Right hindlimb (tissue), 1 donor: Measurements from ENCODE around the gene FXYD6.

Experiments used
- DNase-seq: peaks from one replicate; pipeline ENCODE4 v3.0.0-alpha.2; 2018

The FXYD6 gene

GRCh38 chr11:117828611-117829368, 47.7 kb downstream of the FXYD6 start:
- peak; percentile 41 for DNase-seq

DNA sequence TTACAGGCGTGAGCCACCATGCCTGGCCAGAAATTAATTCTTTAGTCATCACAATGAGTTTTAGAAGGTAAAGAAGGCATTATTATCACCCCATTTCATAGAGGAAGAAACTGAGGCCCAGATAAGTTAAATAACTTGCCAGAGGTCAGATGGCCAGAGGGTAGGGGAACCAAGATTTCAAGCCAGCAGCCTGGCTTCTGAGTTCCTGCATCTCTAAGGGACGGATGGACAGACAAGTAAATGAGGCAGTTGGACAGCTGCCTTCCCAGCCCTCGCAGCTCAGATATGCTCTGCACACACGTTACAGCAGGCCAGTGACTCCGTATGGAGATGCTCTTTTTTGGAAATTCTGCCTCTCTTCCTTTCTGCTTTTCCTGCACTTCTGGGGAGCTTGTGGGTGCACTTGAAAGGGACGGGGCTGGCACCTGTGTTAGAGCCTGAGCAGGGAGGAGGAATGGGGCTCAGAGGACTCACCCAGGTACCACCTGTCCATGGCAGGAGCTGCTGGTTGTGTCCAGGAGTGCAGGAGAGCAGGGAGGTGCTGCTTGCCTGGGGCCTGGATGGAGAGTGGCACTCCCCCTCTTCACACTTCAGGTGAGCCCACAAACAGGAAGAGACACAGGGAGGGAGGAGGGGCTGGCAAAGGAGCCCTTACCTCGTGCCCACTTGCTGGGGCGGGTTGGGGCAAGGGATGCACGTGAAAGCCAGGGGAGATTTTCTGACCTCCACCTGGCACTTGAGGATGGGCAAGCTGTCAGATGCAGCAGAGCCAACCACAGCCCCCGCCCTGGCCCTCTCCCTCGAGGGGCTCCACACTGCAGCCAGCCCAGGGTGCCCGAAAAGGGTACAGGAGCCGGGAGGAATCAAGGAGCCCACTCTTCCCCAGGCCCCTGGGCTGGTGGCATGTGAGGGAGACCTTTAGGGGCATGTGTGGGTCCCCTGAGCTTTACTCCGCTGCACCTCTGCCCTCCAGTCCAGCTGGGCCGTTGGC, 48.6 kb downstream of the FXYD6 start:
- peak; percentile 14 for DNase-seq

DNA sequence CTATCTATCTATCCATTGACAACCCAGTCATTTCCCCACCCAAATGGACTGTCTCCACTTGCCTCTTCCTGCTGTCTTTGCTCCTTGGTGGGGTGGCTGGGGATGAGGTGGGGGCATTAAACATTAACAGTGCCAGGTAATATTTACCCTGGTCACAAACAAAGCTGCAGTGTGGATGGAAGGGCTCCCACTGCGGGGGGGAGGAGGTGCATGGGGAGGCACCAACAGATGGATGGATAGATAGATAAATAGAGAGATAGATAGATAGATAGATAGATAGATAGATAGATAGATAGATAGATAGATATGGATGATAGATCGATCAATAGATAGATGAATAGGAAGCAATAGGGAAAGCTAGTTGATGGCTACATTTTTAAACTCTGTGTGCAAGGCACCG, 49.6 kb downstream of the FXYD6 start:
- DNase-seq: no peak

GRCh38 chr11:117826190-117826570, 50.3 kb downstream of the FXYD6 start:
- DNase-seq: peak; percentile 10

GRCh38 chr11:117825538-117826189, 50.8 kb downstream of the FXYD6 start:
- peak; percentile 14 for DNase-seq

DNA sequence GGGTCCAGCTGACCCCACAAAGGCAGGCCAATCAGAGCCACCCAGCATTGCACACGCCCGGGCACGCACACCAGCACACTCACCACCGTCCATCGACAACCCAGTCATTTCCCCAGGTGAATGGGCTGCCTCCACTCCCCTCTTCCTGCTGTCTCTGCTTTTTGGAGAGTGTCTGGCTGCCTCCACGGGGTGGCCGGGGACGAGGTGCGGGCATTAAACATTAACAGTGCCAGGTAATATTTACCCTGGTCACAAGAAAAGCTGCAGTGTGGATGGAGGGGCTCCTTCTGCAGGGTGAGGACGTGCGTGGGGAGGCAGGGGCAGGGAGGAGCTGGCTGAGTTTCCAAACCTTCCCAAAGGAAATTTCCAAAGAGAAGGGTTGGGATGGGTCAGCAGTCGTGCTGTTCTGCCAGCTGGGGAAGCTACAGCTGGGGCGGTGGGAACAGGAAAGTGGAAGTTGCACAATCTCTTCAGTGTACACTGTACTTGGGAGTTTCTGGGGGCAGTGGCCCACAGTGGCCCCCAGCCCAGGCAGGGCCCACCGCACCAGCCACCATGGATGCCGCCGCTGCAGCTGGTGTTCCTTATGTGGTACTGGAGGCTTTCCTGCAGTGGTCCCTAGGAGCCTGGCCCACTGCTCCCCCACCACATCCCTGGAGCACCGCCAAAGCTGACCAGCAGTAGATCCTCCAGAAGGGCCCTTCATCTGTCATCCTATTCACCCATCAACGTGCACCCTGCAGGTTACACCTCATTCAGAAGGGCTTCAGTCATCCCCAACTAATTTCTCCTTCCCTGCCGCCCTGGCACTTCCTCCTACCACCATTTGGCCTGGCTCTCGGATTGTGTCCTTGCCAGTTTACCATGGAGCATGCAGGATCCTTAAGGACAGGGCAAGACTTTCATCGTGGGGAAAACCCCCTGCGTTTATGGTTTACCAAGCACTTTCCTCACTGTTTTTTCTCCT, 51.6 kb downstream of the FXYD6 start, which contains the start of gene FXYD2:
Gene FXYD2 (minus strand): TSS at position 174 of the 967 bp plus-strand sequence. CDS start 66 bp downstream, at position 108.
- DNase-seq: peak; percentile 57

GRCh38 chr11:117823946-117824420, 52.5 kb downstream of the FXYD6 start:
- DNase-seq: peak; percentile 78

- peak; percentile 21 for DNase-seq
Observed at GRCh38 chr11:117823294-117823945, 53.0 kb downstream of the FXYD6 start.

GRCh38 chr11:117822074-117823033, 54.1 kb downstream of the FXYD6 start:
- DNase-seq: peak; percentile 41

- DNase-seq: peak; percentile 15
Observed at GRCh38 chr11:117821431-117821830, 55.0 kb downstream of the FXYD6 start.

DNA sequence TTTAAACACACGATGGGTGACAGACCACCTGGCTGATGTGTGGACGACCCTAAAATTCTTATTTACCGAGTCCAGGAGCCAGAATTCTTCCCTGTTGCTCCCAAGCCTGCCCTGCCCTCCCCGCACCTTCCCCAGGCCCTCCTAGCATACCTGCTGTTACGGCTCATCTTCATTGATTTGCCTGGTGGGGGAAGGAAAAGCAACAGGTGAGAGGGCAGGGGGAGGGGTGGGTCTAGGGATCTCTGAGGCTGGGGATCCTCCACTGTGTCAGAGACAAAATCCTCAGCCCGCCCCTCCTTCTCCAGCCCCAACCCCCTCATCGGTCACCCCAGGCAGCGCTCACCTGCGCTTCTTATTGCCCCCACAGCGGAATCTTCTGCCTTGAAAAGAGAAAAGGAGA, 55.9 kb downstream of the FXYD6 start:
- DNase-seq: no peak

GRCh38 chr11:117820071-117820470, 56.4 kb downstream of the FXYD6 start:
- no peak for DNase-seq

GRCh38 chr11:117819096-117820040, 57.1 kb downstream of the FXYD6 start:
- DNase-seq: peak; percentile 89

GRCh38 chr11:117818041-117818873, 58.2 kb downstream of the FXYD6 start:
- no peak for DNase-seq

DNA sequence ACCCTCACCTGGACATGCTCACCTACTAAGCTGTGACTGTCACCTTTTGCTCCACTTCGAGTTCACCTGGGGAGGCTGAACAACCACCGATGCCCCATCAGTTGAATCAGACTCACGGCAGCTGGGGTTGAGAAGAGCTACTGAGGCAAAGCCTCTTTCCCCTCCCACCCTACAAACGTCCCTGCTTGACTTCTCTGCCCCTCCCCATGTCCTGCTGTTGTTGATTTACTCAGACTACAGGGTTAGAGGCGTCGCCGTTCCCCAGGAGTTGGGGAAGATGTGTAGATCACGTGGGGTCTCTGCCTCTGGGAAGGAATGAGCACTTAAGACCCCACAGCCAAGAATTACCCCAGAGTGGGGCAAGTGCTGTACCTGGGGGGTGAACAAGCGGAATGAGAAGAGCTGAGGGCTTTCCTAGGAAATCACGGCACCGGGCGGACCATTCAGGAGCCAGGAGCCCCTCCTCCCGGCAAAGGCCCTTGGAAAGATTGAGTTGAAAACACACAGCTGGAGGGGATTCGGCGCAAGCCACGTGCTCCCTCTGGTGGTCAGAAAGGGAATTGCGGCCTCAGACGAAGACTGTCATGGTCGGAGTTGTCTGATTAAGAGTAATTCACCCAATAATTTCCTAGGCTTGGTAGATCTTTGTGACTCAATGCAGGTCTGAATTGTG, 59.0 kb downstream of the FXYD6 start:
- peak; percentile 90 for DNase-seq

DNA sequence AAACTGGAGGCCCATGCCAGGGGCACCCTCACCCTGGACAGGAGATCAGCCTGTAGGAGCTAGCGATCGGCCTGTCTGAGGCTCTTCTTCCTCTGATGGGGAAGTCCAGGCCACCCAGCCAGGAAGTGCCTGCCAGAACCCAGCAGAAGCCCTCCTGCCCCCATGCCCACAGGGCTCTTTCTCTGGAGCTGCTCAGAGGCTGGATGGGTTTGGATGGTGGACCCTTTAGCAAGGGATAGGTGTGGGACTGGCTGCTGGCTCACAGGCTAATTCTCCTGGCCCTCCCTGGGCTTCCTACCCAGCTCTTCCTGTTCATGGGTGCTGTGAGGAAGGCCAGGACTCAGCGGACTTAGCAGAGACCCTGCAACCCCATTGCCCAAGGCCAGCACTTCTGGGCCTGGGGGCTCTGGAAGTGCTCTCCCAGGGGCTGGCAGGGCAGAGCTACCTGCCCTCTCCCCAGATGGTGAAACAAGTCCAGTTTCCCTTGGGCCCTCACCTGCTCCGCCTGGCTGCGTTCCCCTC, 59.6 kb downstream of the FXYD6 start:
- no peak for DNase-seq
